ENCODE data around the gene AMBP.
"Not testable (repeated sequence)": the region's sequence is repeated elsewhere in the genome, so short reads cannot be mapped to it uniquely, and the experiment has no call there.

The AMBP gene

GRCh38 chr9:114057161-114057885 lies 20.8 kb downstream of the AMBP start:
- no peak for DNase-seq (ENCODE audit: low read depth)
- H3K4me3 ChIP-seq (ENCODE audit: low read depth, low read length), result no peak overlapping the region

GRCh38 chr9:114056527-114056926 lies 21.6 kb downstream of the AMBP start:
- DNase-seq (ENCODE audit: low read depth), result no peak

DNA sequence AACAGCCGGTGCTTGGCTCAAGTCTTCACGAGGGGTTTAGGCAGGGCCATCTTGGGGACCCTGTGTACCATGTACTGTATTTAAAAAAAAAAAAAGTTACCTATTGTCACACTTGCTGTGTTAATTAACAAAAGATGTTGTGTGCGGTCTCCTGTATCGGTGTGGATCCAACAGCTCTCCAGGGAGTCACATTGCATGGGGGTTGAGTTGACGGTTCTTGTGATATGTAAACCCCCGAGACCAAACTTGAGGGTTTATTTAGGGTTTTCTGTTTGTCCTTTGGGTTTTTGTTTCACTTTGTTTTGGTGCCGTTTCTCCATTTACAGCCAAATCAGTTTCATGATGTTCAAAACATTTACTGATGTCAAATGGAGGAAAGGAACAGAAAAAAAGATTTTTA lies 22.2 kb downstream of the AMBP start:
- no peak for DNase-seq (ENCODE audit: low read depth)
- H3K4me3 ChIP-seq (ENCODE audit: low read depth, low read length), result no peak overlapping the region

More at GRCh38 chr9:114056527-114056926, 21.6 kb downstream of the AMBP start:
- no peak overlapping the region for H3K4me3 ChIP-seq (ENCODE audit: low read depth, low read length)

GRCh38 chr9:114055061-114055460 lies 23.0 kb downstream of the AMBP start:
- DNase-seq (ENCODE audit: low read depth), result no peak
- no peak overlapping the region for H3K4me3 ChIP-seq (ENCODE audit: low read depth, low read length)

DNA sequence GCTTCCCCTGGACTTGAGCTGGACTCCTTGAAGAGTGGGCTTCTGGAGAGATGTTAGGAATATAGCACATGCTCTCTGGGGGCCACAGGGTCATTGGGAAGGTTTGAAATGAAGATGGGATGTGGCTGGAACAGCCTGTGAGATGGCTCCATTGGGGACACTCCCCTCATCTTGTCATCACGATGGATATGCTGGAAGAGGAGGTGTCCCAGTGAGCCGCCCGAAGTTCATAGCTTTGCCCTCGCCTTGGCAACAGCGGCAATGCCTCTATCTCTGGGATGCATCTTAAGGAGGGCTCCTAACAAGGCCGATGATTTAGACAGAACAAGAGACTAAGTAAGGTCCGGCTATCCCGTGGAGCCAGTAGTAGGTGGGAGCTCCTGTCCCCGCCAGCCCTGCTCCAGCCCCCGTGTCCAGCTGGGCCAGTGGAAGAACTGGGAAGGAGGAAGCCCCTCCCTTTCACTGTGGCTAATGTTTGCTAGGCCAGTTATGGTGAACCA lies 23.9 kb downstream of the AMBP start:
- DNase-seq (ENCODE audit: low read depth), result no peak
- H3K4me3 ChIP-seq (ENCODE audit: low read depth, low read length), result no peak overlapping the region

DNA sequence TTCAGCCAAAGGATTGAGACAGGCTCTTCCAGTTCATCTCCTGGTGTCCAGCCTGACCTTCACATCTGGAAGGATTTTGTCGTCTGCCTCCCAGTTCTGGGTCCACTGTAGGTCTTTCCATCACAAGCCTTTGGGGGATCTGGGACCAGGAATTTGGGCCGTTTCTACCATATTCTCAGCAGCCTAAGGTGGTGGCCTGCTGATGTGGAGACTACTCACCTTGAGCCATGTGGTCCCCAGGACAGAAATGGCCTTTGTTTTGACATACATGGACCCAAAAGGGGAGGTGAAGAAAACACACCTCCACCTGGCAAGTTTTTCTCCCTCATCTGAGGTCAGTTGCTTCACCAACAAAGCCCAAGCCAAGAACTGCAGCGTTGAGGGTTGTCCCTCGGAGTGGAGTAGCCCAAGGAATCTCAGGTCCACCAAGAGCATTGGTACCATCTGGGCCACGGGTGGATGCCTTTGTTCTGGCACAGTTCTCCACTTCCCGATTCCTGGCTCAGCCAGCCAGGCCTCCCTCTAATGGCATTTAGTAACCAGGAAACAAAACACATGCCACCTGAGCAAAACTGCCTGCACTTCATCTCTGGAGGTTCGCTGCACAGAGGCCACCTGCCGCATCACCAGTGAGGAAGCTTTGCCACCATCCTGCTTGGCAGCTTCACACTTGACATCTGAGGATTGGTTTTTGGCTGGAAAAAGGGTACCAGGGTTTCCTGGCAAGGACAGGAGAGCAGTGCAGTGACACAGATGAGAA lies 24.7 kb downstream of the AMBP start:
- H3K4me3 ChIP-seq (ENCODE audit: low read depth, low read length), result no peak overlapping the region
- no peak for DNase-seq (ENCODE audit: low read depth)

DNA sequence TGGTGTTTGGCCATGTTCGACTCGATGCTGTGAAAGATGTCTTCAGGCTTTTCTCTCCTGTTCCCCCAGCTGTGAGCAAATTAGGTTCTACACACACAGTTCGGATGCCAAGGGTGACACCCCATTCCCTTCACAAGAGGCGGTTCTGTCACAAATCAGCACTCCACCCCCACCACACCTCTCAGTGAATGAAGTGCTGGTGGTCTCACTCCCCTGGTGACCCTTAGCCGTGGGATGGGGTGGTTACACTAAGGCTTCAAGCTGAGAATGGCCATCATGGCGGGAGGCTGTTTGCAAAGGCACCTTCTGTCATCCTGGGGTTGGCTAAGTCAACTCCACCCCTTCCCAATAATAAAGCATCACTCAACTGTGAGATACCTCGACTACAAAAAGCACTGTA lies 26.4 kb downstream of the AMBP start:
- no peak overlapping the region for H3K4me3 ChIP-seq (ENCODE audit: low read depth, low read length)
- DNase-seq (ENCODE audit: low read depth), result no peak

DNA sequence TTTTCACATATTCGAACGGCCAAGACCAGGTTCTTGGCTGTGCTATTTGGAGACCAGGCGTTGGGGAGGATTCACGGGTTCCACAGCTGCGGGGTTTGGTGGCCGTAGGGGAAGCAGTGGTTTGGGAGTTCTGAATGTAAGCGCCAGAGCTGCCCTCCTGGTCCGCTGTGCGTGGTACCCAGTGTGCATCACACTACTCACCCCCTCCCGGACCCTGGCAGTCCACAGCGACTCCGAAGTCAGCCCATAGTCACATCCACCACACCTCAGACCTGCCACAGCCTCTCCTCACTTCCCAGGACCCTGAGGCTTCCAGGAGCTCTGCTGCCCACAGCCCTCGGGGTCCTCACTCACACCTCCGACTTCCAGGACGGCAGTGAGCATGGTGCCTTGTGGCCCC lies 26.8 kb downstream of the AMBP start:
- DNase-seq (ENCODE audit: low read depth), result no peak

GRCh38 chr9:114050646-114051045 lies 27.5 kb downstream of the AMBP start:
- DNase-seq (ENCODE audit: low read depth), result no peak
- no peak overlapping the region for H3K4me3 ChIP-seq (ENCODE audit: low read depth, low read length)

More for the DNA sequence above, 26.8 kb downstream of the AMBP start:
- H3K4me3 ChIP-seq (ENCODE audit: low read depth, low read length), result no peak overlapping the region

- no peak overlapping the region for H3K4me3 ChIP-seq (ENCODE audit: low read depth, low read length)
- no peak for DNase-seq (ENCODE audit: low read depth)
Observed at GRCh38 chr9:114050226-114050568, 27.9 kb downstream of the AMBP start.

GRCh38 chr9:114049441-114050225 lies 28.5 kb downstream of the AMBP start:
- H3K4me3 ChIP-seq (ENCODE audit: low read depth, low read length), result no peak overlapping the region
- no peak for DNase-seq (ENCODE audit: low read depth)

- H3K4me3 ChIP-seq (ENCODE audit: low read depth, low read length), result no peak overlapping the region
- DNase-seq (ENCODE audit: low read depth), result no peak
Observed at GRCh38 chr9:114048533-114049415, 29.3 kb downstream of the AMBP start.

- no peak overlapping the region for H3K4me3 ChIP-seq (ENCODE audit: low read depth, low read length)
- DNase-seq (ENCODE audit: low read depth), result no peak
Observed at GRCh38 chr9:114047717-114048116, 30.4 kb downstream of the AMBP start.

DNA sequence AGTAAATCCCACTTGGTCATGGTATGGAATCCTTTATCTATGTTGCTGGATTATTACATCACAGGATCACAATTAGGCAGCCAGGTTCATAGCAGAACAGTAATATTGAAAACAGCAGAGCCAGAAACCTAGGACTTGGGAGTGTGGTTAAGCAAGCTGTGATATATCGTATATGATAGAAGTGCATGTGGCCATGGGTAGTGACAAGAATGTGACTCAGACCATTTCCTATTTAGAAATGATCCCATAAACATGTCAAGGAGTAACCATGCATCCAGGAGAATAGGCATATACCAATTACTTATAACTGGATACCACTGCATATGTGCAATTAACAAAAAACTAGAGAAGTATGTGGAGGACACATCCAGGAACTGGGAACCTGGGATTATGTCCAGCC lies 31.2 kb downstream of the AMBP start:
- no peak overlapping the region for H3K4me3 ChIP-seq (ENCODE audit: low read depth, low read length)
- no peak for DNase-seq (ENCODE audit: low read depth)

DNA sequence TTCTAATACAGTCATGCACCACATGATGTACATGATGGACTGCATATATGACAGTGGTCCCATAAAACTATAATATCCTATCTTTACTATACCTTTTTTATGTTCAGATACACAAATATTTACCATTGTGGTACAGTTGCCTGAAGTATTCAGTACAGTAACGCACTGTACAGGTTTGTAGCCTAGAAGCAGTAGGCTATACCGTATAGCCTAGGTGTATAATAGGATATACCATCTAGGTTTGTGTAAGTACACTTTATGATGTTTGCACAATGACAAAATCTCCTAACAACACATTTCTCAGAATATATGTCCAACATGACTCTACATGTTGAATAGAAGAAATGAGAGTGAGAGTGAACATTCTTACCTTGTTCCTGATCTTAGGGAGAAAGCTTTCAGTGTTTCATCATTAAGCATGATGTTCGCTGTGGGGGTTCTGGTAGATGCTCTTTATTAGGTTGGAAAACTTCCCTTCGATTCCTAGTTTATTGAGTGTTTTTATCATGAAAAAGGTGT lies 31.8 kb downstream of the AMBP start:
- H3K4me3 ChIP-seq (ENCODE audit: low read depth, low read length), result no peak overlapping the region
- no peak for DNase-seq (ENCODE audit: low read depth)

- DNase-seq (ENCODE audit: low read depth); H3K4me3 ChIP-seq (ENCODE audit: low read depth, low read length): not testable (repeated sequence)
Observed at GRCh38 chr9:114043660-114044059, 34.4 kb downstream of the AMBP start.

- no peak for DNase-seq (ENCODE audit: low read depth)
- H3K4me3 ChIP-seq (ENCODE audit: low read depth, low read length), result no peak overlapping the region
Observed at GRCh38 chr9:114039484-114039883, 38.6 kb downstream of the AMBP start.

GRCh38 chr9:114038724-114039313 lies 39.3 kb downstream of the AMBP start:
- DNase-seq (ENCODE audit: low read depth), result no peak
- H3K4me3 ChIP-seq (ENCODE audit: low read depth, low read length), result no peak overlapping the region
